GM21619 (cell line): ENCODE data around the gene TMEM250.
A peak's percentile ranks its signal among the peaks of the same experiment; 100 is the strongest.
"Not testable (repeated sequence)": the region's sequence is repeated elsewhere in the genome, so short reads cannot be mapped to it uniquely, and the experiment has no call there.

Experiments used
- ATAC-seq: cut with Tn5 transposase; IDR thresholded peaks from one replicate; pipeline ENCODE4 v1.9.1; 2021; ENCODE audit not compliant: unreplicated experiment

TMEM250 gene

GRCh38 chr9:136114610-136115009 lies 4.1 kb downstream of the TMEM250 start:
- ATAC-seq = no peak

- no peak for ATAC-seq
These were observed 6.1 kb downstream of the TMEM250 start for GRCh38 chr9:136112541-136112940.

- ATAC-seq = no peak
These were observed 6.8 kb downstream of the TMEM250 start for GRCh38 chr9:136111910-136112309.

GRCh38 chr9:136111190-136111589 lies 7.5 kb downstream of the TMEM250 start:
- ATAC-seq = no peak

- ATAC-seq = no peak
These were observed 8.3 kb downstream of the TMEM250 start for GRCh38 chr9:136110082-136111061.

GRCh38 chr9:136109351-136110081 lies 9.2 kb downstream of the TMEM250 start:
- ATAC-seq = peak; percentile 61

GRCh38 chr9:136108648-136109266 lies 9.9 kb downstream of the TMEM250 start:
- ATAC-seq = no peak

- ATAC-seq = no peak
These were observed 10.6 kb downstream of the TMEM250 start for GRCh38 chr9:136107953-136108647.

GRCh38 chr9:136107155-136107952 lies 11.3 kb downstream of the TMEM250 start:
- ATAC-seq = no peak

GRCh38 chr9:136105398-136106135 lies 13.1 kb downstream of the TMEM250 start:
- ATAC-seq = no peak

GRCh38 chr9:136104916-136105315 lies 13.8 kb downstream of the TMEM250 start:
- ATAC-seq = no peak

GRCh38 chr9:136104488-136104800 lies 14.2 kb downstream of the TMEM250 start:
- ATAC-seq = no peak

GRCh38 chr9:136103651-136104487 lies 14.8 kb downstream of the TMEM250 start:
- ATAC-seq = no peak

- not testable (repeated sequence) for ATAC-seq
These were observed 17.0 kb downstream of the TMEM250 start for GRCh38 chr9:136101615-136102074.

- ATAC-seq = no peak
These were observed 17.7 kb downstream of the TMEM250 start for GRCh38 chr9:136100700-136101614.

- ATAC-seq = no peak
These were observed 19.1 kb downstream of the TMEM250 start for GRCh38 chr9:136099542-136099941.

GRCh38 chr9:136098844-136099243 lies 19.8 kb downstream of the TMEM250 start:
- no peak for ATAC-seq
